Tibial nerve (tissue), 4 donors: ENCODE measurements around the gene ENOX1. TPM values are rescaled to one million over a fixed set of nuclear protein-coding genes. Genes with fewer than 3 reads are reported as not detected.

Experiments
- DNase-seq, 2 donors: peaks; one replicate each; pipeline ENCODE4 v3.0.0-alpha.2; 2019; ENCODE audit warnings: low spot score in 2 of 2
- H3K27ac ChIP-seq, 4 donors: fragments of 200-600 bp; sonication (generic) in 3 of 4; one replicate each; pipeline ENCODE4 v1.5.1; 2017 to 2019; ENCODE audit warnings: mild to moderate bottlenecking in 1 of 4
- H3K27me3 ChIP-seq, 2 donors: fragments of 200-600 bp; sonication (generic) in 1 of 2; one replicate each; pipeline versions ENCODE4 v1.5.1 to v1.6.0; 2017 to 2019
- H3K36me3 ChIP-seq, 3 donors: fragments of 200-600 bp; sonication (generic); one replicate each; pipeline ENCODE4 v1.5.1; 2018 to 2019
- H3K4me1 ChIP-seq, 4 donors: fragments of 200-600 bp; sonication (generic) in 3 of 4; one replicate each; pipeline ENCODE4 v1.5.1; 2017 to 2019
- H3K4me3 ChIP-seq, 4 donors: fragments of 200-600 bp; sonication (generic) in 3 of 4; one replicate each; pipeline ENCODE4 v1.5.1; 2017 to 2019; ENCODE audit warnings: mild to moderate bottlenecking in 1 of 4, moderate library complexity in 1 of 4
- H3K9me3 ChIP-seq, 4 donors: fragments of 200-600 bp; sonication (generic) in 3 of 4; one replicate each; pipeline ENCODE4 v1.5.1; 2017 to 2019
- CTCF ChIP-seq, 5 experiments: fragments of 200-600 bp in 3 of 5; fragments of 450-650 bp in 2 of 5; sonication (generic) in 3 of 5; IDR thresholded peaks; one replicate each; pipeline ENCODE4 v1.5.1; 2016 to 2019; ENCODE audit warnings: antibody characterized with exemption in 5 of 5, mild to moderate bottlenecking in 3 of 5, moderate library complexity in 2 of 5
- EP300 ChIP-seq, 2 donors: sonication (generic); formaldehyde crosslinking; IDR thresholded peaks; one replicate each; pipeline ENCODE4 v1.6.1; 2017; ENCODE audit warnings: antibody characterized with exemption in 2 of 2, mild to moderate bottlenecking in 1 of 2
- POLR2A ChIP-seq, 2 donors: fragments of 450-650 bp; IDR thresholded peaks; one replicate each; pipeline ENCODE4 v1.6.1; 2017; ENCODE audit warnings: antibody characterized with exemption in 2 of 2, mild to moderate bottlenecking in 2 of 2, moderate library complexity in 2 of 2
- WGBS, 2 donors: methylation state at CpG; one replicate each; pipeline ENCODE4 v1.1.5; 2018; 5-methylcytosine and 5-hydroxymethylcytosine counted together
- total RNA-seq, 4 donors: library from RNA; depleted of rRNA; stranded (reverse); fragments of >200 nt; gene quantifications; one replicate each; pipeline ENCODE4 v1.1.0, GENCODE V29; 2016

The ENOX1 gene
- total RNA-seq, 4 donors from 2014 or later = 2.6 to 8.2 (median 4.6) TPM

- Histone ChIP-seq H3K4me3 (no peak overlapping the region), H3K4me1 (peaks cover 0 to 20% (median 4%) of the 10 kb centered on the region in 4 donors), H3K36me3 (no peaks in the 10 kb centered on the region), H3K9me3 (no peaks in the 10 kb centered on the region), H3K27me3 (no peaks in the 10 kb centered on the region), H3K27ac (no peak overlapping the region)
- WGBS, 2 donors = 91 to 96% methylated on average over 6 of the region's 6 CpGs
- TF ChIP-seq CTCF (IDR thresholded peaks at IDR 0.05) (no peak), POLR2A (IDR thresholded peaks at IDR 0.05) (no peak), EP300 (IDR thresholded peaks at IDR 0.05) (no peak)
- no peak for DNase-seq
Observed at GRCh38 chr13:43763143-43763759, 23.5 kb downstream of the ENOX1 start.

- Histone ChIP-seq H3K4me3 (no peak overlapping the region), H3K27me3 (no peaks in the 10 kb centered on the region), H3K9me3 (no peaks in the 10 kb centered on the region), H3K36me3 (no peaks in the 10 kb centered on the region), H3K4me1 (peaks cover 0 to 7% (median under 1%) of the 10 kb centered on the region in 4 donors), H3K27ac (no peak overlapping the region)
- no peak for TF ChIP-seq EP300 (IDR thresholded peaks at IDR 0.05)
- TF ChIP-seq CTCF (IDR thresholded peaks at IDR 0.05) = no peak
- no peak for TF ChIP-seq POLR2A (IDR thresholded peaks at IDR 0.05)
- 75 to 77% methylated on average over 4 of the region's 4 CpGs for WGBS, 2 donors
- DNase-seq = no peak
Observed at GRCh38 chr13:43761616-43762315, 25.0 kb downstream of the ENOX1 start.

GRCh38 chr13:43760257-43760656 lies 26.5 kb downstream of the ENOX1 start:
- Histone ChIP-seq H3K27ac (no peak overlapping the region), H3K4me1 (no peaks in the 10 kb centered on the region), H3K9me3 (no peaks in the 10 kb centered on the region), H3K27me3 (no peaks in the 10 kb centered on the region), H3K36me3 (no peaks in the 10 kb centered on the region), H3K4me3 (no peak overlapping the region)
- 68 to 69% methylated on average over 3 of the region's 3 CpGs for WGBS, 2 donors
- DNase-seq = no peak
- no peak for TF ChIP-seq POLR2A (IDR thresholded peaks at IDR 0.05)
- TF ChIP-seq CTCF (IDR thresholded peaks at IDR 0.05) = no peak
- TF ChIP-seq EP300 (IDR thresholded peaks at IDR 0.05) = no peak

- Histone ChIP-seq H3K4me1 (no peaks in the 10 kb centered on the region), H3K27me3 (no peaks in the 10 kb centered on the region), H3K9me3 (no peaks in the 10 kb centered on the region), H3K36me3 (no peaks in the 10 kb centered on the region), H3K4me3 (no peak overlapping the region), H3K27ac (no peak overlapping the region)
- TF ChIP-seq POLR2A (IDR thresholded peaks at IDR 0.05) (no peak), CTCF (IDR thresholded peaks at IDR 0.05) (no peak), EP300 (IDR thresholded peaks at IDR 0.05) (no peak)
- DNase-seq = no peak
- 88 to 100% methylated on average over 1 of the region's 1 CpG for WGBS, 2 donors
Observed at GRCh38 chr13:43758834-43759233, 27.9 kb downstream of the ENOX1 start.

- Histone ChIP-seq H3K27ac (no peak overlapping the region), H3K4me3 (no peak overlapping the region), H3K9me3 (no peaks in the 10 kb centered on the region), H3K4me1 (no peaks in the 10 kb centered on the region), H3K36me3 (no peaks in the 10 kb centered on the region), H3K27me3 (no peaks in the 10 kb centered on the region)
- TF ChIP-seq POLR2A (IDR thresholded peaks at IDR 0.05) (no peak), CTCF (IDR thresholded peaks at IDR 0.05) (no peak), EP300 (IDR thresholded peaks at IDR 0.05) (no peak)
- no peak for DNase-seq
- WGBS, 2 donors = 100% methylated on average over 1 of the region's 1 CpG
Observed at GRCh38 chr13:43757266-43757665, 29.5 kb downstream of the ENOX1 start.
